AG04450 (cell line): ENCODE results near the gene WDR33. TPM values are rescaled to one million over a fixed set of nuclear protein-coding genes. Genes with fewer than 3 reads are reported as not detected.

Experiments
- CTCF ChIA-PET: fragments of 300-600, 350-600 bp; formaldehyde crosslinking; extraction: SDS; loops from one replicate; lab custom pipeline; 2022; ENCODE audit warnings: antibody characterized with exemption, inconsistent platforms; lab: Charles Lee
- POLR2A ChIA-PET: fragments of 350-600 bp; formaldehyde crosslinking; extraction: SDS; loops from one replicate; lab custom pipeline; 2021; ENCODE audit warnings: antibody characterized with exemption, inconsistent platforms; lab: Yijun Ruan, JAX
- DNase-seq: peaks from one replicate; pipeline ENCODE4 v3.0.0-alpha.2; 2011; ENCODE audit warnings: low read depth, low spot score
- H3K27ac ChIP-seq: one replicate; pipeline ENCODE4 v1.5.1; 2012; ENCODE audit warnings: low read depth, low read length, control low read depth
- H3K27me3 ChIP-seq: one replicate; pipeline ENCODE4 v1.6.0; 2012; ENCODE audit warnings: low read length; ENCODE audit not compliant: control insufficient read depth, insufficient read depth
- H3K4me3 ChIP-seq: 2 replicates; pipeline ENCODE4 v1.5.1; 2011; ENCODE audit warnings: mild to moderate bottlenecking, low read depth, low read length, control low read depth
- H3K9me3 ChIP-seq: 2 replicates; pipeline ENCODE4 v1.5.1; 2012; ENCODE audit warnings: low read length; ENCODE audit not compliant: control insufficient read depth, insufficient read depth
- CTCF ChIP-seq: IDR thresholded peaks from 2 replicates; pipeline ENCODE4 v1.5.1; 2011; ENCODE audit warnings: low read depth, low read length, control low read depth, inconsistent platforms
- polyA plus RNA-seq: library from polyadenylated mRNA; depleted of rRNA; stranded (reverse); fragments of >200 nt; gene quantifications from 2 replicates; pipeline ENCODE4 v1.2.3, GENCODE V29; 2011

WDR33 gene
- polyA plus RNA-seq, 1 experiment: 54.1 TPM

DNA sequence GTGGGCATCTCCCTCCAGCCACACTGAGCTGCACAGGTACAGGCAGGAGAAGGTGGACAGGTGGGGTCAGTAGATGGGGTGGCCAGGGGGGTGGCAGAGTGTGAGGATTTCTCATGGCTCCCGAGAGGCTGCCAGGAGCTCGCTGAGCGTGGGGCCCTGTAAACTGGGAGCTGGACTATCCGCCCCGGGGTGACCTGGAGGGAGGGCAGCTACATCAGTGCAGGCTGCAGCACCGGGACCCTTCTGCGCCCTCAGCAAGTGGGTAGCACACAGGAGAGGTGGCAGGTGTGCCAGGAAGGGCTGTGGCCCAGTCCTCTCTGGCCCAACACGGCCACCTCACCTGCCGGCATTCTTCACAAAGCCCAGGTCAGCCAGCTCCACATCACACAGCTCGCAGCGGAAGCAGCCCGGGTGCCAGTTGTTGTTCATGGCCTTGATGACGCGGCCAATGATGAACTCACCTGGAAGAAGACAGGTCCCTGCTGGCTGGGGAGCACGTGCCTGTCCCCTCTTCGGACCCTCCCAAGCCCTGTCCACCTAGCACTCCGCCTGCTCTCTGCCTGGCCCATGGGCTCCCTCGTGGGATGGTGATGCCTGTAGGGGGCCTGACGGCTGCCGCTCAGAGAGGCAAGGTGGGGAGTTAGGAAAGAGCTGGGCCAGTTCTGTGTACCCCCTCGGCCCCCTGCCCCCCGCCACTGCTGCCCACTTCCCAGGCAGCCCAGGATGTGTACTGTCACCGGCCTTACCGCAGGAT lies 156.7 kb downstream of the WDR33 start:
- DNase-seq: no peak
- Histone ChIP-seq H3K27ac (no peak overlapping the region), H3K4me3 (no peak overlapping the region), H3K9me3 (no peaks in the 10 kb centered on the region; the same call in 1 of the 2 replicates), H3K27me3 (no peaks in the 10 kb centered on the region)
- no peak for TF ChIP-seq CTCF
- CTCF ChIA-PET: interaction anchor here (5.1 kb wide), 1 partner anchor 63 kb away, joined by 22 read pairs; no protein-coding TSS in a partner anchor
- POLR2A ChIA-PET: no interaction called here

- H3K27me3 ChIP-seq: no peaks in the 10 kb centered on the region
- H3K4me3 ChIP-seq: no peak overlapping the region
- no peaks in the 10 kb centered on the region; the same call in 1 of the 2 replicates for H3K9me3 ChIP-seq
- no peak for DNase-seq
- TF ChIP-seq CTCF: no peak
- ChIA-PET CTCF (interaction anchor here (5.1 kb wide), 1 partner anchor 63 kb away, joined by 22 read pairs; no protein-coding TSS in a partner anchor), POLR2A (no interaction called here)
- H3K27ac ChIP-seq: no peak overlapping the region
Measured at GRCh38 chr2:127653421-127654083, 157.4 kb downstream of the WDR33 start.

- Histone ChIP-seq H3K27ac (no peak overlapping the region), H3K27me3 (no peaks in the 10 kb centered on the region), H3K4me3 (no peak overlapping the region), H3K9me3 (no peaks in the 10 kb centered on the region; the same call in 1 of the 2 replicates)
- ChIA-PET POLR2A (no interaction called here), CTCF (interaction anchor here (0.6 to 5.1 kb wide), 4 partner anchors 62 to 457 kb away, joined by 3 to 22 read pairs (median 7); no protein-coding TSS in a partner anchor)
- DNase-seq: no peak
- TF ChIP-seq CTCF: no peak
Measured at GRCh38 chr2:127652786-127653357, 158.1 kb downstream of the WDR33 start.

GRCh38 chr2:127651971-127652550 lies 158.9 kb downstream of the WDR33 start:
- CTCF ChIA-PET: interaction anchor here (0.6 to 5.1 kb wide), 4 partner anchors 61 to 456 kb away, joined by 3 to 22 read pairs (median 7); no protein-coding TSS in a partner anchor
- Histone ChIP-seq H3K27me3 (no peaks in the 10 kb centered on the region), H3K27ac (no peak overlapping the region), H3K4me3 (no peak overlapping the region), H3K9me3 (no peaks in the 10 kb centered on the region; the same call in 1 of the 2 replicates)
- no peak for DNase-seq
- no peak for TF ChIP-seq CTCF
- POLR2A ChIA-PET: no interaction called here
